ENCODE data around the gene GPR152. TPM values are rescaled to one million over a fixed set of nuclear protein-coding genes. Genes with fewer than 3 reads are reported as not detected.

GPR152 gene
- total RNA-seq, 1 experiment from 2014 or later: not detected

DNA sequence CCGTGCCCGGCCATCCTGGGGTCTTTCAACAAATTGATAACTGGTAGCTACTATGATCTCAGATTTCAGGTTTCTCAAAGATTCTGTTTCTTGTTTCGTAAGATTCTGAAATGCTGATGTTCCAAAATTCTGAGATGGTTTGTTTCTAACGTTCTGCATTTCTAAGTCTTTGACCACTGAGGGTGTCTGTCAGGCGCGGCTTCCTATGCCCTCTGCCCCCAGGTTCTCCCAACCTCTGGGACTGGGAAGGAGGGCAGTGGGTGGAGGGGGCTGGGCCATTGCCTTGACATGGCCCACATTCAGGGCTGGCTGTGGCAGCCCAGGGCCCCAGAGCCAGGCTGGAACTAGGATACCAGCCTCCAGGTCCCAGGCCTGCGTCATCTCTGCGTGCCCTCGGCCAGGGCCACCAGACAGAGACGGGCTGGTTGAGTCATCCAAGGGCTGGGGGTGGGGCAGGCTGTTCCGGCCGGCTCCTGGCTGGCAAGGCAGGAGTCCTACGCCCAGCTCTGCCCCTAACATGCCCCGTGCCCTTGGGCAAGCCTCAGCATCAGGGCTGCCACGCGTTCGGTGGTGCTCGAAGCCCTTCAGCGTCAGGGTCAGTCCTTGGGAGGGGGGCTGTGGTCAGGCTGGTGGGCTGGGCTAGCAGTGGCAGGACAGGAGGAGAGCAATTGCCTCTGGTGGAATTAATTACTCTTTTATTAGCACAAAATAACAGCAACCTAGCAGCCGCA is 11.3 kb upstream of the GPR152 start:
- no peak overlapping the region for H3K27ac ChIP-seq (ENCODE audit: insufficient read length, low read depth, low read length)
- Mint-ChIP-seq H3K27me3 (ENCODE audit: low read depth) (peaks cover 5% of the 10 kb centered on the region), H3K9me3 (no peaks in the 10 kb centered on the region), H3K36me3 (ENCODE audit: insufficient read depth in 1 of 3, low read depth in 3 of 3) (peaks cover 0 to 4% (median 0%) of the 10 kb centered on the region in 3 experiments; a peak in 2 of 7 replicates), H3K27ac (no peak overlapping the region), H3K4me1 (peaks cover 20 to 25% of the 10 kb centered on the region in 2 experiments), H3K4me3 (peak overlapping the region; percentile 83 to 86)
- no peaks in the 10 kb centered on the region for H4K20me1 ChIP-seq (ENCODE audit: control insufficient read depth, insufficient read depth, insufficient read length)
- no peak overlapping the region for H3K23ac ChIP-seq (ENCODE audit: insufficient read length, low read depth, low read length)
- no peak overlapping the region for H3K18ac ChIP-seq (ENCODE audit: insufficient read length, low read depth, low read length)
- no peak overlapping the region for H2BK20ac ChIP-seq (ENCODE audit: low read depth, low read length, poor library complexity, severe bottlenecking)
- peaks cover 12% of the 10 kb centered on the region for H3K23me2 ChIP-seq (ENCODE audit: insufficient read length, low read depth, low read length, poor library complexity, severe bottlenecking)
- H4K8ac ChIP-seq (replicated peaks; ENCODE audit: insufficient read length, low read depth, low read length): no peak overlapping the region
- no peaks in the 10 kb centered on the region for H3K27me3 ChIP-seq (ENCODE audit: insufficient read depth, low read length)
- H2BK5ac ChIP-seq (ENCODE audit: insufficient read length, low read length): no peak overlapping the region
- H3K4ac ChIP-seq (ENCODE audit: low read depth, low read length): no peak overlapping the region
- no peak overlapping the region for H2AFZ ChIP-seq (ENCODE audit: low read length)
- DNase-seq: peak; percentile 63
- H2AK5ac ChIP-seq (ENCODE audit: insufficient read length, low read length): no peak overlapping the region
- peak overlapping the region; percentile 49 for H3K4me2 ChIP-seq (ENCODE audit: insufficient read depth, insufficient read length, low read length)
- H2BK120ac ChIP-seq (ENCODE audit: low read depth, low read length, poor library complexity, severe bottlenecking): no peak overlapping the region
- H4K91ac ChIP-seq (ENCODE audit: insufficient read length, low read depth, low read length): no peak overlapping the region
- no peaks in the 10 kb centered on the region; the same call in 1 of the 2 replicates for H3K4me1 ChIP-seq (ENCODE audit: insufficient read depth, low read length)
- no peak overlapping the region for H2BK12ac ChIP-seq (ENCODE audit: insufficient read length, low read depth, low read length)
- no CpG with 5 or more reads among the region's 20 CpGs for WGBS (ENCODE audit: extremely low coverage, insufficient read length, low lambda C conversion rate)
- no peaks in the 10 kb centered on the region for H3K9me3 ChIP-seq (ENCODE audit: control insufficient read depth, low read depth, low read length)
- no peak overlapping the region for H3T11ph ChIP-seq (ENCODE audit: low read length)
- H3K9ac ChIP-seq (ENCODE audit: extremely low read depth, insufficient read length, low read length): no peak overlapping the region
- TF ChIP-seq, protein P1, sequence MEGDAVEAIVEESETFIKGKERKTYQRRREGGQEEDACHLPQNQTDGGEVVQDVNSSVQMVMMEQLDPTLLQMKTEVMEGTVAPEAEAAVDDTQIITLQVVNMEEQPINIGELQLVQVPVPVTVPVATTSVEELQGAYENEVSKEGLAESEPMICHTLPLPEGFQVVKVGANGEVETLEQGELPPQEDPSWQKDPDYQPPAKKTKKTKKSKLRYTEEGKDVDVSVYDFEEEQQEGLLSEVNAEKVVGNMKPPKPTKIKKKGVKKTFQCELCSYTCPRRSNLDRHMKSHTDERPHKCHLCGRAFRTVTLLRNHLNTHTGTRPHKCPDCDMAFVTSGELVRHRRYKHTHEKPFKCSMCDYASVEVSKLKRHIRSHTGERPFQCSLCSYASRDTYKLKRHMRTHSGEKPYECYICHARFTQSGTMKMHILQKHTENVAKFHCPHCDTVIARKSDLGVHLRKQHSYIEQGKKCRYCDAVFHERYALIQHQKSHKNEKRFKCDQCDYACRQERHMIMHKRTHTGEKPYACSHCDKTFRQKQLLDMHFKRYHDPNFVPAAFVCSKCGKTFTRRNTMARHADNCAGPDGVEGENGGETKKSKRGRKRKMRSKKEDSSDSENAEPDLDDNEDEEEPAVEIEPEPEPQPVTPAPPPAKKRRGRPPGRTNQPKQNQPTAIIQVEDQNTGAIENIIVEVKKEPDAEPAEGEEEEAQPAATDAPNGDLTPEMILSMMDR (conservative IDR thresholded peaks at IDR 0.05): no peak
- H2BK15ac ChIP-seq (ENCODE audit: low read depth, low read length): no peak overlapping the region
- no peaks in the 10 kb centered on the region for H3K79me1 ChIP-seq (ENCODE audit: insufficient read depth, low read depth, low read length, poor library complexity, severe bottlenecking)
- no peak overlapping the region; the same call in 1 of the 2 replicates for H3K14ac ChIP-seq (ENCODE audit: insufficient read depth, low read length)
- no peaks in the 10 kb centered on the region for H3K79me2 ChIP-seq (ENCODE audit: insufficient read depth, low read length)
- no peak overlapping the region for H4K5ac ChIP-seq (ENCODE audit: insufficient read length, low read depth, low read length)
- no peak overlapping the region for H3K56ac ChIP-seq (ENCODE audit: insufficient read length, low read depth, low read length)
